ENCODE data around the gene WDR53. TPM values are rescaled to one million over a fixed set of nuclear protein-coding genes. Genes with fewer than 3 reads are reported as not detected.
"Not testable (repeated sequence)": the region's sequence is repeated elsewhere in the genome, so short reads cannot be mapped to it uniquely, and the experiment has no call there.

The WDR53 gene
- total RNA-seq, 4 donors from 2014 or later, result 1.6 to 14.2 (median 4.6) TPM; not detected in 1

GRCh38 chr3:196596355-196596754, 28.0 kb upstream of the WDR53 start:
- no peak for DNase-seq
- TF ChIP-seq POLR2A (IDR thresholded peaks at IDR 0.05) (no peak), POLR2AphosphoS5 (IDR thresholded peaks at IDR 0.05) (no peak), EP300 (IDR thresholded peaks at IDR 0.05; ENCODE audit: low read depth) (no peak), CTCF (IDR thresholded peaks at IDR 0.05) (no peak)
- Histone ChIP-seq H3K9me3 (no peaks in the 10 kb centered on the region), H3K36me3 (no peaks in the 10 kb centered on the region), H3K27me3 (peaks cover 10% of the 10 kb centered on the region), H3K4me3 (no peak overlapping the region), H3K27ac (no peak overlapping the region), H3K4me1 (peaks cover 0 to 6% (median 0%) of the 10 kb centered on the region in 4 donors)
- in situ Hi-C loops (cut with MboI; ENCODE audit: low pct_ligation_motif_present in 1 of 4, low pct_unique_long_range_greater_than_20kb in 1 of 4, low sequenced_read_pairs in 3 of 4) (no loop called here), intact Hi-C loops (cut with DNase I; ENCODE audit: low total_unique reads) (no loop called here)
- whole genome bisulfite sequencing, 2 donors (ENCODE audit: low coverage in 1 of 2), result 0 to 37% methylated on average over 2 to 5 of the region's 5 CpGs

- Histone ChIP-seq H3K4me3 (no peak overlapping the region), H3K27ac (no peak overlapping the region), H3K27me3 (peaks cover 5% of the 10 kb centered on the region), H3K36me3 (peaks cover 0 to 8% (median 0%) of the 10 kb centered on the region in 4 donors), H3K9me3 (no peaks in the 10 kb centered on the region), H3K4me1 (no peaks in the 10 kb centered on the region)
- 85 to 93% methylated on average over 3 to 5 of the region's 5 CpGs for WGBS, 2 donors (ENCODE audit: low coverage in 1 of 2)
- intact Hi-C loops (cut with DNase I; ENCODE audit: low total_unique reads), result no loop called here
- no peak for DNase-seq
- in situ Hi-C loops (cut with MboI; ENCODE audit: low pct_ligation_motif_present in 1 of 4, low pct_unique_long_range_greater_than_20kb in 1 of 4, low sequenced_read_pairs in 3 of 4), result no loop called here
- TF ChIP-seq EP300 (IDR thresholded peaks at IDR 0.05; ENCODE audit: low read depth) (no peak), CTCF (IDR thresholded peaks at IDR 0.05) (no peak), POLR2AphosphoS5 (IDR thresholded peaks at IDR 0.05) (no peak), POLR2A (IDR thresholded peaks at IDR 0.05) (no peak)
Observed at GRCh38 chr3:196590279-196590678, 21.9 kb upstream of the WDR53 start.

- no peak for DNase-seq
- in situ Hi-C loops (cut with MboI; ENCODE audit: low pct_ligation_motif_present in 1 of 4, low pct_unique_long_range_greater_than_20kb in 1 of 4, low sequenced_read_pairs in 3 of 4) (no loop called here), intact Hi-C loops (cut with DNase I; ENCODE audit: low total_unique reads) (no loop called here)
- H3K9me3 ChIP-seq, result no peaks in the 10 kb centered on the region
- no peak overlapping the region for H3K27ac ChIP-seq
- TF ChIP-seq POLR2A (IDR thresholded peaks at IDR 0.05) (no peak), EP300 (IDR thresholded peaks at IDR 0.05; ENCODE audit: low read depth) (no peak), POLR2AphosphoS5 (IDR thresholded peaks at IDR 0.05) (no peak), CTCF (IDR thresholded peaks at IDR 0.05) (no peak)
- 75 to 85% methylated on average over 3 of the region's 3 CpGs for WGBS, 2 donors (ENCODE audit: low coverage in 1 of 2)
- H3K27me3 ChIP-seq, result no peaks in the 10 kb centered on the region
- peaks cover 0 to 33% (median 2%) of the 10 kb centered on the region in 4 donors for H3K36me3 ChIP-seq
- no peaks in the 10 kb centered on the region for H3K4me1 ChIP-seq
- H3K4me3 ChIP-seq, result no peak overlapping the region
Observed at GRCh38 chr3:196585044-196585757, 16.8 kb upstream of the WDR53 start.

- WGBS, 2 donors (ENCODE audit: low coverage in 1 of 2), result 51 to 75% methylated on average over 1 of the region's 1 CpG
- in situ Hi-C loops (cut with MboI; ENCODE audit: low pct_ligation_motif_present in 1 of 4, low pct_unique_long_range_greater_than_20kb in 1 of 4, low sequenced_read_pairs in 3 of 4), result no loop called here
Observed at GRCh38 chr3:196572389-196572788, 4.0 kb upstream of the WDR53 start.

GRCh38 chr3:196570332-196570731, 2.0 kb upstream of the WDR53 start:
- H3K9me3 ChIP-seq; in situ Hi-C loops (cut with MboI; ENCODE audit: low pct_ligation_motif_present in 1 of 4, low pct_unique_long_range_greater_than_20kb in 1 of 4, low sequenced_read_pairs in 3 of 4); DNase-seq; H3K27ac ChIP-seq; H3K4me3 ChIP-seq; H3K27me3 ChIP-seq; intact Hi-C loops (cut with DNase I; ENCODE audit: low total_unique reads); H3K36me3 ChIP-seq: not testable (repeated sequence)
- WGBS, 2 donors (ENCODE audit: low coverage in 1 of 2), result 93% methylated on average over 8 to 13 of the region's 13 CpGs
- peaks cover 18 to 33% (median 22%) of the 10 kb centered on the region in 4 donors for H3K4me1 ChIP-seq

More at GRCh38 chr3:196572389-196572788, 4.0 kb upstream of the WDR53 start:
- Histone ChIP-seq H3K4me1 (peaks cover 16 to 27% (median 19%) of the 10 kb centered on the region in 4 donors), H3K36me3 (no peaks in the 10 kb centered on the region), H3K9me3 (no peaks in the 10 kb centered on the region), H3K27me3 (no peaks in the 10 kb centered on the region), H3K27ac (no peak overlapping the region), H3K4me3 (no peak overlapping the region)
- DNase-seq, result no peak
- intact Hi-C loops (cut with DNase I; ENCODE audit: low total_unique reads), result no loop called here
- TF ChIP-seq EP300 (IDR thresholded peaks at IDR 0.05; ENCODE audit: low read depth) (no peak), POLR2AphosphoS5 (IDR thresholded peaks at IDR 0.05) (no peak), CTCF (IDR thresholded peaks at IDR 0.05) (no peak), POLR2A (IDR thresholded peaks at IDR 0.05) (no peak)

All from transverse colon (tissue), 4 donors.